ENCODE measurements around the gene IFI6.
A peak's percentile ranks its signal among the peaks of the same experiment; 100 is the strongest.

The IFI6 gene

DNA sequence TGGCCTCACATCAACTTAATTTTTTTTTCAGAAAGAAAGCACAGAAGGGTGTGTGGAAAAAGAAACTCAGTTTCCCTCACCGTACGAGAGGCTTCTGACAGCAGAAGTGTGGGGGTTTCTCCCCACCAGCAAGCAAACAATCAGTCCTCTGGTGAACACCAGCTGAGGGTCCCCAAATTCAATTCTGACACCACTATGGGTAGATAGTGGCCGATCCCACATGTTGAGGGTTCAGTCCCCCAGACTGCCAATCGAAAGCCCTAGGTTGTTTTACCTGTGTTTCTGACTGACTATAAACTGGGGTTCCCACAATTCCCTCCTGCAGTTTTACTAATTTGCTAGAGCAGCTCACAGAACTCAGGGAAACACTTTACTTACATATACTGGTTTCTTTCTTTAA, 2.1 kb downstream of the IFI6 start:
- no peak for FAIRE-seq

DNA sequence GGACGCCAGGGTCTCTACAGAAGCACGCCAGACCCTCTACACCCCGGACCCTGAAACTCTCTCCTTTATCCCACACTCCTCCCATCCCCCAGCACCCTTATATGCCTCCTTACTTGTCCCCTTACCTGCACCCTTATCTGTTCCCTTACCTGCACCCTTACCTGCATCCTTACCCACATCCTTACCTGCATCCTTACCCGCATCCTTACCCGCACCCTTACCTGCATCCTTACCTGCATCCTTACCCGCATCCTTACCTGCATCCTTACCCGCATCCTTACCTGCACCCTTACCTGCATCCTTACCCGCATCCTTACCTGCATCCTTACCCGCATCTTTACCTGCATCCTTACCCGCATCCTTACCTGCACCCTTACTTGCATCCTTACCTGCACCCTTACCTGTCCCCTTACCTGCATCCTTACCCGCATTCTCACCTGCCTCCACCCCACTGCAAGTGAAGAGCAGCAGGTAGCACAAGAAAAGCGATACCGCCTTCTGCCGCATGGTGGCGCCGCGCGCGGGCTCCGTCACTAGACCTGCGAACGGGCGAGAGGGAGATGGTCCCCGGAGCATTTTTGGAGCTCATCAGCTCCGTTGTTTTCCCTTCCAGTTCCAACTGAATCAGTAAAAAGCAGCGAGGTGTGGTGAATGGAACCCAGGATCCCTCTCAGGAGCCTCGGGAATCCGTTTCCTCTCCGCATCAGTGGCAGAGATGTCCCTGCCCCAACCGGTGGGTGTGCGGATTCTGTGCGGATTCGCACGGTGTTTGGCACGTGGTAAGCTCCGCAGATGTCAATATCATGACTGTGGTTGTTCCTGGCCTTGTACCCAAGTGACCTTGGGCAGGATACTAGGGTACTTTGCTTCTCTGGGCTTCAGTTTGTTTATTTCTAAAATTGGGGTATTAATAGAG, 2.9 kb downstream of the IFI6 start:
- FAIRE-seq: no peak

DNA sequence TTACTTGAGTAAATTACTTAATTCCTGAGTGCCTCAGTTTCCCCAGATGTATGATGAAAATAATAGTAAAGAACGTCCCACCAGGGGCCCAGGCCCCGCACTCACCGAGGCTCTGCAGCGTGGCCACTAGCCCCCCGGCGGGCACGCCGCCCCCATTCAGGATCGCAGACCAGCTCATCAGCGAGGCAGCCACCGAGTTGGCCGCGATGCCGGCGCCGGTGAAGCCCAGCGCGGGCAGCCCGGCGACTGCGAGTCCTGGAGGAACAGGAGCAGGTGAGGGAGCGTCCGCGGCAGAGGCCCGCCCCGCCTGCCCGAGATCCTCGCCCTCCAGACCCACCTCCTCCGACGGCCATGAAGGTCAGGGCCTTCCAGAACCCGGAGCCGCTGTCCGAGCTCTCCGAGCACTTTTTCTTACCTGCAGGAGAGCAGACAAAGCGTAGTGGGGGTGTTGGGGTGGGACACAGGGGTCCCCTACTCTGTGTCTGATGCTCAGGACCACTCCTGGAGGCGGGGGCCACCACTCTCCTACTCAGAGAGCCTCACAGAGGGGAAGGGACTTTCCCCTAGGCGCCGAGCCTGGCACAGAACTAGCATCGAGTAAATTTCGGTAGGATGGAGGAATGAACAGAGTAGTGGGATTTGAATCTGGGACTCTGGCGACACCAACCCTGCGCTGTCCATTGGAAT, 3.7 kb downstream of the IFI6 start:
- FAIRE-seq: no peak

DNA sequence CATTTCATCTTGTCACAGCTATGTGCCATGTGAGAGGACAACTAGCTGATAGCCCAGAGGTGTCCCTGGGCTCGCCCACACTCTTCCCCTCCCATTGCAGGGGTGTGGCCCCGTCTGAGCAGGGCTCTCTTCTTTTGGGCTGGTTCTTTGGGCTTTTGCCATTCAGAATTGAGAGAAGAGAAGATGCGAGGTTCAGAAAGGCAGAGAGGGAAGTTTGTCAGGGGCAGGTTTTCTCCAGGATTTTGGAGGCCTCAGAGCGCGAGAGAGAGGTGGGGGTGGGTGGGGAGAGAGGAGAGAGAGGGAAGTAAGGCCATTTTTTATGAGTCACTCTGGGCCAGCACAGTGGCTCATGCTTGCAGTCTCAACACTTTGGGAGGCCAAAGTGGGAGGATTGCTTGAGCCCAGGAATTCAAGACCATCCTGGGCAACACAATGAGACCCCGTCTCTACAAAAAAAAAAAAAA, 5.2 kb downstream of the IFI6 start:
- FAIRE-seq: no peak

DNA sequence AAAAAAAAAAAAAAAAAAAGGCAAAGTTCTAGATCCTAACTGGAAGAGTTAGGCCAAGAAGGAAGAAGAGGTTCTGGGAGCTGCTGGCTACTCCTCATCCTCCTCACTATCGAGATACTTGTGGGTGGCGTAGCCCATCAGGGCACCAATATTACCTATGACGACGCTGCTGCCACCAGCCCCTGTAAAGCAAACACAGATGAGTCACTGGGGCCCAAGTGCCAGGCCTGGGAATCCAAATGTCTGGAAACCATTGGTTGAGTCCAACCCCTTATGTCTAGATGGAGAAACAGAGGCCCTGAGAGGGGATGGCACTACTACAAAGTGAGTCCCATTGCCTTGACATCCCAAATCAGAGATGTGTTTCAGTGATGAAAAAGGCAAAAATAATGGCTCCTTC, 5.7 kb downstream of the IFI6 start:
- no peak for FAIRE-seq

DNA sequence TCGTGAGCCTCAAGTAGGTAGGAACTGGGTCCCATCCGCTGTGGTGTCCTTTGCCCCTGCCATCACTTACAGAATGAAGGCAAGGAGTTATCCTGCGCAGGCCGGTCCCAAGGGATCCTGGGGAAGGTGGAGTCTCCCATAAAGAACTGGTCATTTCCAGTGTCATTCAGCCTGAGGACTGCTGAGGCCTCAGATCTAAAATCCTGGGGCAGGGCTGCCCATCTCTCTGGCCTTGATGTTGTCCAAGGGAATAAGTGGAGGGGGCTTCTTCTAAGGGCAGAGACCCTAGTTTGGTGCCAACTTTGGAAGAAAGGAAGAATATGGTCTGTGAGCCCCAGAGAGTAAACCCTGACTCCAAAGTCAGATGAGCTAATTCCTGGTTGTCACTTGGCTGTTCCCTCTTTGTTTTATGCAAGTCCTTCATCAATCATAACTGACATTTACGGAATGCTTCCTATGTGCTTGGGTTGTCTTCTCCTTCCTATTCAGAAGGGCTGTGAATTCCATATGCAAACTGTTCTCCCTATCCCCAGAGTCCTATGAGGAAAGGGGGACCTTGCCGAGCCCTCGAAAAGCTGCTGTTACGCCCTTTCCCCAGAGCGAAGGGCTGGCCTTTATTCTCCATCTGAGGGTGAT, 6.9 kb downstream of the IFI6 start:
- no peak for FAIRE-seq

DNA sequence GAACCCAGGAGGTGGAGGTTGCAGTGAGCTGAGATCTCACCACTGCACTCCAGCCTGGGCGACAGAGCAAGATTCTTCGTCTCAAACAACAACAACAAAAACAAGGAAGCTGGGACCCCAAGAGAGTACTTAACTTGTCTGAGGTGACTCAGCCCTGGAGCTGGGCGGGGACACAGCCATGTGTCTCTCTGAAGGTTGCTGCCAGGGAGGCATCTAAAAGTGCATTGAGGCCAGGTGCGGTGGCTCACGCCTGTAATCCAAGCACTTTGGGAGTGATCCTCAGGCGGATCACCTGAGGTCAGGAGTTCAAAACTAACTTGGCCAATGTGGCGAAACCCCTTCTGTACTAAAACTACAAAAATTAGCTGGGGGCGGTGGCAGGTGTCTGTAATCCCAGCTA, 7.7 kb downstream of the IFI6 start:
- FAIRE-seq: no peak

DNA sequence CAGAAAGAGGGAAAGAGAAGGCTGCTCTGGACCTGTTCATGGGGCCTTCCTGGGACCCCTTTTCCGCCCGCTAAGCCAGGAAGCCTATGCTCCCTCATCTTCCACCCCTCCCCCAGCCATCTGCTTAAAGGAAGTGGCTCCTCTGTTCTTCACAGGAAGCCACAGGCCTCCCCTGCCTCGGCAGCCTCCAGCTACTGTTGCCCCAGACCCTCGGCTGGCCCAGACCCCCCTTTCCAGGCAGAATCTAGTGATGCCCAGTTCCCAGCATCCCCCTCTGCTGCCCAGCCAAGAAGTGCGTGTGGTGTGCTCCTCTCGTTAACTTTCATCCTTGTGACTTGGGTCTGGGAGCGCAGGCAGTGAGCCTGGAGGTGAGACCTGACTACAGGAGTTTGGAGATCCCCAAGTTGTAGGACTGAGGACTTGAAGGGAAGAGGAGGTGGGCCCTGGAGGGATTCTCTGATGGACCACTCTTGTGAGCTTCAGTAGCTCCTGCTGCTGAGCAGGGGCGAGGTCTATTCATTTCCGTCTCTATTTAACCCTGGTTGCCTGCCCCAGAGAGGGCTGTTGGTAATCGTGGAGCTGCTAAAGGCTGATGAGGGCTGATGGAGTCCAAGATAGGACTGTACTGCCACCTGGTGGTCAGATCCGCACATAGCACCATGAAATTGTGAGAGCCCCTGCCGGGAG, 9.1 kb downstream of the IFI6 start:
- peak; percentile 93 for FAIRE-seq

DNA sequence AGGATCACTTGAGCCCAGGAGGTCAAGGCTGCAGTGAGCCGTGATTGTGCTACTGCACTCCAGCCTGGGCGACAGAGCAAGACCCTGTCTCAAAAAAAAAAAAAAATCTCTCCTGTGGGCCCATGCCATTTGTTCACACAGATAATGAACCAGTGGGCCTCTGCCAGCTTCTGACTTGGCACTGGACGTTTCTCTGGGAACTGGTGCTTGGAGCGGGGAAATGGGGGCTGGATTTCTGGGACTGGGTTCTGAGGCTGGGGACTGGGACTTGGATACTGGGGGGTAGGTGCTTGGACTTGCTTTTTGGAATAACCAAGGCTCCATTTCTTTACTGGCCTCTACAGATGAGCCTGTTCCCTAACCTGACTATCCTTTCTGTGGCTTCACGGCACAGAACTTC, 9.7 kb downstream of the IFI6 start:
- FAIRE-seq: no peak

DNA sequence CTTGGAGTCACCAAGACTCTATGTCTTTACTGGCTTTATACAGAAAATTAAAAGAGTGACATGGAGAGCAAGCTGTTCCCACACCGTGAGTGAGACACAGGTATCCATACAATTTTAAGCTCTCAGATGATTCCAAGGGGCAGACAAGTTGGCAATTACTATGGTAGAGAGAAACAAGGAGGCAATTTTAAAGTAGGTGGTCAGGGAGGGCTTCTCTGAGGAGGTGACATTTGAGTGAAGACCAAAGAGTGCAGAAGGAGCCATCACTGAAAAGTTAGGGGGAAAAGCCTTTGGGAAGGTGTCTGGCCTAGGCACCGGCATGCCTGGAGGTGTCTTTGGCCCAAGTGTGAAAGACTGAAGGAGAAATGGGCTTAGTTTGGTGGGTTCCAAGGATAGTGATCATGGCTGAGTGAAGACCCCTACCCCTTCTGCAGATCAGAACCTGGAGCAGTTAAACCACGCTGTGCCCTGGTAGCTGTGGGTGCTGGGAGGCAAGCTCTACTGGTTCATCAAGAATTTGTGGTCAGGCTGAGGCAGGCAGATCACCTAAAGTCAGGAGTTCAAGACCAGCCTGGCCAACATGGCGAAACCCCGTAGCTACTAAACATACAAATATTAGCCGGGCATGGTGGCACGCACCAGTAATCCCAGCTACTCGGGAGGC, 10.4 kb downstream of the IFI6 start:
- no peak for FAIRE-seq

DNA sequence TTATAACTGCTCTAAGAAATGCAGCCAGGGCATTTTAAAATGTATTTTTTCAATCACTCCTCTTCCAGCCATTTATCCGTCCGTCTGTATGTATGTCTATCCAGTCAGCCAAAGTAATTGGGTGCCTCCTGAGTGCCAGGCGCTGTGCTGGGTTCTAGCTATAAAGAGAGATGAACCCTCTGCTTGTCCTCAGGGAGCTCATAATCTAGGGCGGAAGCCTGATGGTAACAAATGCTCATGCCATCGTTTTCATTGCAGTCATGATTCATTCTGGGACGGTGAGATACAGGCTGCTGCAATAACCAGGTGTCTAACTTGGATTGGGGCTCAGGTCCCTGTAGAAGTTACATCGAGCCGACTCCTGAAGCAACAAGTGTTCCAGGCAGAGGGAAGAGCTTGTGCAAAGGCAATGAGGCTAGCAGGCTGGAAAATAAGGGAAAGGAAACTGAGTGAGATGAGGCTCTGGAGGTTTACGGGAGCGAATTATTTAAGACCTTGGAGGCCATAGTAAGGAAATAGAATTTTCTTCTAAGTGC, 11.6 kb downstream of the IFI6 start:
- FAIRE-seq: no peak

DNA sequence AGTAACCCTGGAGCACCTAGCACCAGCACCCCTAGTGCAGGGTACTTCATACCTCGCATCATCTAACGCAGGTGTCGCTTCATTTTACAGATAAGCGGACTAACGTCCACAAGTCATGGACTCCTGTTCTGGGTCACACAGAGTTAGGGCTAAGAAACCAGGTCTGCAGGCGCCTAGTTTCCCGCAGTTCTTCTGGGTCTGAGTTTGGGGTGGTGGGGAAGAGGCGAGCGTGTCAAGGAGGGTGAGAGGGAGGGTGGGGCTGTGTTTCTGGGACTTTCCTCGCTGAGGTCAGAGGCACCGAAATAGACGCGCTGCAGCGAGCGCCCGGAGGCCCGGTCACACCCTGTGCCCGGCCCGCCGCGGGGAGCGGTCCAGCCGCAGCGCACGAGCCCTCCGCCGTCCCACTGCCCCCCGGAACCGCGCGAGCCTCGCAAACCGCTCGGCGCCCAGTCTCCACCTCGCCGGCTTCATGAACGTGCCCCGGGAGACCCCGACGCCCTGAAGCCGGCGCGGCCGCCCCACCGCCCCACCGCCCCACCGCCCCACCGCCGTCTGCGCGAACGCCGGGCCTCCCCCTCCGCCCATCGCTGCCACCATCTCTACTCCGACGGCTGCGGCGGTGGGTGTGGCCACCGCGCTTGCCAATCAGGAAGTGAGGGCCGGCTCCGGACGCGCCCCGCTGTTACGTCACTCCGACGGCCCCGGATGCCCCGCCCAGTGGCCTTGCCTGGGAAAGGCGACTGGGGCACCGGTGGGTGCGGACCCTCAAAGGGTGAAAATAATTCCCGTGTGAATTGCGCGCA, 12.3 kb downstream of the IFI6 start:
- peak; percentile 46 for FAIRE-seq

DNA sequence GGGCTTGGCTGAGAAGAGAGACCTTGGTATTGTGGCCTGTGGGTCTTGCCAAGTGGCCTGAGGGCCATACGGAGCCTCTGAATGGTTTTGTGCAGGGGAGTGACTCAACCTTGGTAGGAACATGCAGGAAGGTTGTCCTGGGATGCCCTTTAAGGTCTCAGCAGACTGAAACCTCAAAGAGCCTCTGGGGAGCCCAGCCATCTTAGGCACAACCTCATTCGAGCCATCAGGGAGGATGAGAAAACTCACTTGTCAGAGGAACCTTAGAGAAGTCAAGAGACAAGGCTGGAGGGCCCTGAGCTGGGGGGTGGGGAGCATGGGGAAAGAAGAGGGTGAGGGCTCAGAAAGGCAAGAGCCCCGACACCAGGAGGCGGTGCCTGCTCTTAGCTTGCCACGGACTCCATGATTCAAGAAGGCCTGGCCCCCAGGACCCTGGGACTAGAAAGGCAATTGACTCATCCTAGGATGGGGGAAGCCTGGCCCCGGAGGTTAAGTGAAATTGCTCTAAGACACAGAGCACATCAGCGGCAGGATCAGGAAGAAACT, 13.0 kb downstream of the IFI6 start:
- FAIRE-seq: no peak

DNA sequence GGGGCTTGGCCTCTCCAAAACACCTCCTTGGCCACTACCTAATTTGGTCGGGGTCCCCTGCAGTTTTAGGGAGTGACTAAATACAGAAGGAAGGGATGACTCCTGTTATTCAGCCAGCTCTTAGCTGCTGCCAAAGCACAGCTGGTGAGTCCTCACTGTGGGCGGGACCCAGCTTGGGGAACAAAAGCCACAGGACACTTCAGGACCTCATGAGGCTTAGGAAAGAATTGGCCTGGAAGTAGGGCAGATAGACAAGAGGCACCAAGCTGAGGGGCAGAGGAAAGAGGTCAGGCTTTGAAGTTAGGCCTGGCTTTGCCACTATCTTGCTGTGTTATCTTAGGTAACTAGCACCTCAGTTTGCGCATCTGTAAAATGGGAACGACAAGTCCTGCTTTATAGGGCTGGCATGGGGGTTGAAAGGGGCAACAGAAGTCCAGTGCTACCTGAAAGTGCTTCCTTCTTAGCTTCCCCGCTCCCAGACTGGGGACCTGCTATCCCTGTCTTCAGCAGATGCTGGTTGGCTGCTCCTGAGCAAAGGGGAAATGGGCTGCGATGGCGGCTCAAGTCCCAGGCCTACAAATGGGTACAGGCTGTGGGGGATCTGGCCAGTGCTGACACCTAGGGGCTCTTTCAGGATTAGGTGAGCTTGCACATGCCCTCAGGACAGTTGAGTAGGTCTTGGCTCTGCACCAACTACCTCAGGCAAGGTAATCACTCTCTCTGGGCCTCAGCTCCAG, 15.7 kb downstream of the IFI6 start:
- FAIRE-seq: no peak

DNA sequence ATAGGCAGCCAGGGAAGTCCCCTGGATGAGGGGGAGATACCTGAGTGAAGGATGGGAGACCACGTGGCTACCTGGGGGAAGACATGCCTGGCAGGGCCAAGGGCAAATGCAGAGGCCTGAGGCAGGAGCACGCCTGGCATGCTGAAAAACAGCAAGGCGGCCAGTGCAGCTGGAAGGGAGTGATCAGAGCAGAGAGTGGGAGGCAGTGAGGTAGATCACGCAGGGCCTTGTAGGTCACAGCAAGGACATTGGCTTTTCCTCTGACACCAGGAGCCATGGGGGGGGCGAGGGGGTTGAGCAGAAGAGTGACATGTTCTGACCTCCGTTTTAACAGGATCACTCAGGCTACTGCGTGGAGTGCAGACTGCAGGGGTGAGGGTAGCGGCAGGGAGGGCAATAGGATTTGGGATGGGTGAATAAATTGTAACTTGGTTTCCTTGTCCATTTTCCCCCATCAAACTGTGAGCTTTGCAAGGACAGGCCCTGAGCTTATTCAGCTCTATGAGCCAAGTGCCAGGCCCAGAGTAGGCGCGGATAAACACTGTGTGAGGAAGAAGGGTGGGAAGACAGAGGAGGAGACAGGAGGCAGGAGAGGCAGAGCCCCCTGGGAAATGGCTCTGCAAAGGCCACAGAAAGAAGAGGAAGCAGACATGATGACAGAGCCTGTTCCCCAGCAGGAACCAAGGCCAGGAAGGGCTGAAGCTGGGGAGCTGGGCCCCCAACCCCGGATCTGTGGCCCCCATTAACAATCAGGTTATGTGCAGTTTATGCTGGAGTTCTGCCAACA, 16.6 kb downstream of the IFI6 start:
- no peak for FAIRE-seq

DNA sequence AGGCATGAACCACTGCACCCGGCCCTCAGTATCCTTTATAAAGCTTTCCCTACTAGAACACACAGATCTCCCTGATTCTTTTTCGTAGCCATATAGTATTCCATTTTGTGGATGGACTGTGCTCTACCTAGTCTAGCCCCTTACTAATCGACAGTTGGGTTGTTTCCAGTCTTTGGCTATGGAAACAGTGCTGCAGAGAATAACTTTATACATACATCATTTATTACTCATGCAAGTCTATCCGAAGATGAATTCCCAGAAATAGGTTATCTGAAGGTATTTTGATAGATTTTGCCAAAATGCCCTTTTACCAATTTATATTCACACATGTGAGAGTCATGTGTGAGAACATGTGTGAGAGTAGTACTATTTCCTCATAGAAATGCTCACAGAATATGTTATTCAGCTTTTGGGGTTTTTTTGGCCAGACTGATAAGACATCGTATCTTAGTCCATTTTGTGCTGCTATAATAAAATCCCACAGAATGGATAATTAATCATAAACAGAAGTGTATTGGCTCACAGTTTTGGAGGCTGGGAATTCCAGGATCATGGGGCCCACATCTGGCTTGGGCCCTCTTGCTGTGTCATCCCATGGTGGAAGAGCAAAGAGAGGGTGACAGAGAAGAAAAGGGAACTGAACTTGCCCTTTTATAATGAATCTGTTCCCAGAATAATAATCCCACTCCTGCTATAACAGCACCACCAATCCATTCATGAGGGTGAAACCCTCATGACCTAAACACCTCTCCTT, 19.7 kb downstream of the IFI6 start:
- FAIRE-seq: no peak

DNA sequence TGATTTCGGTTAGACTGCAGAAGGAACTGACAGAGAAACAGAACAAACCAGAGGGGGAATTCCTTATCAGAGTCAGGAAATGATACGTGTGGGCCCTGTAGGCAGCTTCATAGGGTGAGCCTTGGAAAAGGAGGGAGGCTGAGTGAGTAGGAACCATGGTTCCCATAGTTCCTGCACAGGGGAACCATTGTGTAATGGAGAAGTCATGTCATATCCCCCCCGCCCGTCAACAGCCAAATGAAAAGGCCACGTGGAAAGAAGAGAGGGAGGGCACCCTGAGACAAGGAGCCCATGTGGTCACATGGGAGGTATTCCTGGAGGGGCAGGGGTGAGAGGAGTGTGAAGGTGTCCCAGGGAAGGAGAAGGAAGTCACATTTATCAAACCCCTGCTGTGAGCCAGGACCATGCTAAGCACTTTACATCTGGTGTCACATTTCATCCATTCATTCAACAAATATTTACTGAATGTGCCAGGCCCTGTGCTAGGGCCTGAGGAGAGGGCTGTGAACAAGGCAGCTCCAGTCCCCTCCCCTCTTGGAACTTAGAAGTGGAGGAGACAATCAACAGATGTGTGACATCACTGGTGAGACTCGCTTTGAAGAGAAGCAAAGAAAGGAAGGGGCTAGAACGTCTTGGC, 21.3 kb downstream of the IFI6 start:
- FAIRE-seq: no peak

DNA sequence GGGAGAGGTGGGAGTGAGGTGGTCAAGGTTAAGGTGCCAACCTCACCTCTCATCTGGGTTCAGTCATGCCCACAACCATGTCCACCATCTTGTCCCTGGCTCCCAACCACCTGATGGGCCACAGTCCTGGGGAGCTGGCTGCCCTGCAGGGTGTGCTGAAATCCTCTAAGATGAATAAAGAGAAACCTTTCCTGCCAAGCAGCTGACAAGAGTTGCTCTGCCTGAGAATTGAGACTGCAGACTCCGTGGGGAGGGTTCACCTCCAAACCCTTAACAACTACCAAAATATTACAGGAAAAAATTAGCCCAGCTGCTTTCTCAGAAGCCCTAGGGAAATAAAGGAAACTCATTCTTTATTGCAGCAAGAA, 21.8 kb downstream of the IFI6 start:
- FAIRE-seq: no peak

DNA sequence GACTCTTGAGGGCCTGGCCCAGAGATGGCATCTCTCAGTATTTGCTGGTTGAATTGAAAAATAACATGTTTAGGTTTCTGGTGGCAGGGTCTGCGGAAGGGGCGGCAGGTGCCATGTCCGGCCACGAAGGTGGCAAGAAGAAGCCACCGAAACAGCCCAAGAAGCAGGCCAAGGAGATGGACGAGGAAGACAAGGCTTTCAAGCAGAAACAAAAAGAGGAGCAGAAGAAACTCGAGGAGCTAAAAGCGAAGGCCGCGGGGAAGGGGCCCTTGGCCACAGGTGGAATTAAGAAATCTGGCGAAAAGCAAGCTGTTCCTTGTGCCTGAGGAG, 22.7 kb downstream of the IFI6 start:
- no peak for FAIRE-seq
